Measurements from ENCODE around the gene HHAT.

The HHAT gene

GRCh38 chr1:210558302-210558701, 229.6 kb downstream of the HHAT start:
- no peak for TF ChIP-seq CTCF (IDR thresholded peaks at IDR 0.05)
- Histone ChIP-seq H3K4me3 (ENCODE audit: low read depth, low read length) (no peak overlapping the region), H3K36me3 (ENCODE audit: control insufficient read depth, insufficient read depth, low read length) (no peaks in the 10 kb centered on the region), H3K4me2 (ENCODE audit: low read length) (no peak overlapping the region), H3K79me2 (no peaks in the 10 kb centered on the region), H3K27me3 (ENCODE audit: control insufficient read depth, insufficient read depth, low read length) (no peaks in the 10 kb centered on the region), H3K9me3 (ENCODE audit: control insufficient read depth, low read length) (no peaks in the 10 kb centered on the region), H3K27ac (no peak overlapping the region), H2AFZ (no peak overlapping the region), H3K4me1 (no peaks in the 10 kb centered on the region), H3K9ac (no peak overlapping the region)

GRCh38 chr1:210565306-210565705, 236.6 kb downstream of the HHAT start:
- Histone ChIP-seq H3K9me3 (ENCODE audit: control insufficient read depth, low read length) (no peaks in the 10 kb centered on the region), H2AFZ (no peak overlapping the region), H3K4me1 (no peaks in the 10 kb centered on the region), H3K27ac (no peak overlapping the region), H3K9ac (no peak overlapping the region), H3K27me3 (ENCODE audit: control insufficient read depth, insufficient read depth, low read length) (no peaks in the 10 kb centered on the region), H3K4me3 (ENCODE audit: low read depth, low read length) (no peak overlapping the region), H3K4me2 (ENCODE audit: low read length) (no peak overlapping the region), H3K36me3 (ENCODE audit: control insufficient read depth, insufficient read depth, low read length) (no peaks in the 10 kb centered on the region), H3K79me2 (no peaks in the 10 kb centered on the region)
- no peak for TF ChIP-seq CTCF (IDR thresholded peaks at IDR 0.05)

- no peak overlapping the region for H2AFZ ChIP-seq
- H3K9me3 ChIP-seq (ENCODE audit: control insufficient read depth, low read length): no peaks in the 10 kb centered on the region
- no peak overlapping the region for H3K27ac ChIP-seq
- TF ChIP-seq CTCF (IDR thresholded peaks at IDR 0.05): no peak
- H3K36me3 ChIP-seq (ENCODE audit: control insufficient read depth, insufficient read depth, low read length): no peaks in the 10 kb centered on the region
- no peaks in the 10 kb centered on the region for H3K79me2 ChIP-seq
- no peaks in the 10 kb centered on the region for H3K27me3 ChIP-seq (ENCODE audit: control insufficient read depth, insufficient read depth, low read length)
- H3K9ac ChIP-seq: no peak overlapping the region
- H3K4me2 ChIP-seq (ENCODE audit: low read length): no peak overlapping the region
- H3K4me1 ChIP-seq: no peaks in the 10 kb centered on the region
- no peak overlapping the region for H3K4me3 ChIP-seq (ENCODE audit: low read depth, low read length)
Observed at GRCh38 chr1:210568631-210569030, 239.9 kb downstream of the HHAT start.

- no peak overlapping the region for H3K27ac ChIP-seq
- no peaks in the 10 kb centered on the region for H3K9me3 ChIP-seq (ENCODE audit: control insufficient read depth, low read length)
- no peaks in the 10 kb centered on the region for H3K36me3 ChIP-seq (ENCODE audit: control insufficient read depth, insufficient read depth, low read length)
- no peaks in the 10 kb centered on the region for H3K4me1 ChIP-seq
- no peaks in the 10 kb centered on the region for H3K79me2 ChIP-seq
- H2AFZ ChIP-seq: no peak overlapping the region
- H3K4me2 ChIP-seq (ENCODE audit: low read length): no peak overlapping the region
- no peak overlapping the region for H3K4me3 ChIP-seq (ENCODE audit: low read depth, low read length)
- no peak for TF ChIP-seq CTCF (IDR thresholded peaks at IDR 0.05)
- H3K9ac ChIP-seq: no peak overlapping the region
- no peaks in the 10 kb centered on the region for H3K27me3 ChIP-seq (ENCODE audit: control insufficient read depth, insufficient read depth, low read length)
Observed at GRCh38 chr1:210570116-210570515, 241.4 kb downstream of the HHAT start.

- no peak overlapping the region for H2AFZ ChIP-seq
- no peaks in the 10 kb centered on the region for H3K4me1 ChIP-seq
- no peaks in the 10 kb centered on the region for H3K36me3 ChIP-seq (ENCODE audit: control insufficient read depth, insufficient read depth, low read length)
- no peak for TF ChIP-seq CTCF (IDR thresholded peaks at IDR 0.05)
- no peaks in the 10 kb centered on the region for H3K27me3 ChIP-seq (ENCODE audit: control insufficient read depth, insufficient read depth, low read length)
- H3K79me2 ChIP-seq: no peaks in the 10 kb centered on the region
- H3K4me2 ChIP-seq (ENCODE audit: low read length): no peak overlapping the region
- H3K4me3 ChIP-seq (ENCODE audit: low read depth, low read length): no peak overlapping the region
- no peaks in the 10 kb centered on the region for H3K9me3 ChIP-seq (ENCODE audit: control insufficient read depth, low read length)
- H3K27ac ChIP-seq: no peak overlapping the region
- no peak overlapping the region for H3K9ac ChIP-seq
Observed at GRCh38 chr1:210571356-210572284, 242.9 kb downstream of the HHAT start.
